ENCODE data around the gene IFT74.

- TF ChIP-seq CTCF (IDR thresholded peaks at IDR 0.05; ENCODE audit: low read depth, low read length): no peak
- no peak for TF ChIP-seq EZH2phosphoT487 (IDR thresholded peaks at IDR 0.05; ENCODE audit: low read depth)
Observed at GRCh38 chr9:27019589-27019988, 63.4 kb downstream of the IFT74 start.

All from OCI-LY3 (cell line).